NCI-H128 (cell line): ENCODE data around the gene SLC9A3.

ENCODE experiments used
- DNase-seq: peaks from one replicate; lab custom pipeline; 2025; ENCODE audit not compliant: unreplicated experiment; lab: John Stamatoyannopoulos, UW

SLC9A3 gene

DNA sequence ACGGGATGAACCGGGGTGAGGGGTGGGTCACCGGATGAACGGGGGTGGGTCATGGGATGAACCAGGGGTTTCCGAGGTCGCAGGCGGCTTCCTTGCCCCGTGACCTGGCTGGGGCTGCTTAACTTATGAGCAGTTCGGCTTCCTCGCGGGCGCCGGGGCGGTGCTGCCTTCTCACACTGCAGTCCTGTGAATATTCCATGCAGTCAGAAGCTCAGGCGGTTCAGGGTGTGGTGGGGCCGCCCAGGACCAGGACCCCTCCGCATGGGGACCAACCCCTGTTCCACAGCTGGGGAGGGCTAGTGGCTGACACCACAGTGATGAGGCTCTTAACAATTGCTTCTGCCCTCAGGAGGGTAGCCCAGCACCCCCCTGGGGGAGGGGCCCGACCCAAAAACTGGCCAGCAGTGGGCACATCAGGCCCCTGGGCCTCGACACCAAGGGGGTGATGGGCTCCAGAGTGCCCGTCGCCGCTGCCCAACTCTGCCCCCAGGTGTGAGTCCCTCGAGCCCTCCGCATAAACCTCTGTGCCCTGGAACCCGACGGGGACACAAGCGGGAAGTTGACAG is 30.9 kb upstream of the SLC9A3 start:
- no peak for DNase-seq

- no peak for DNase-seq
Measured at GRCh38 chr5:554284-554988, 30.2 kb upstream of the SLC9A3 start.

GRCh38 chr5:553874-554273 is 29.6 kb upstream of the SLC9A3 start:
- no peak for DNase-seq

GRCh38 chr5:551406-551805 is 27.2 kb upstream of the SLC9A3 start:
- no peak for DNase-seq

GRCh38 chr5:549229-549628 is 25.0 kb upstream of the SLC9A3 start:
- DNase-seq, result no peak

DNA sequence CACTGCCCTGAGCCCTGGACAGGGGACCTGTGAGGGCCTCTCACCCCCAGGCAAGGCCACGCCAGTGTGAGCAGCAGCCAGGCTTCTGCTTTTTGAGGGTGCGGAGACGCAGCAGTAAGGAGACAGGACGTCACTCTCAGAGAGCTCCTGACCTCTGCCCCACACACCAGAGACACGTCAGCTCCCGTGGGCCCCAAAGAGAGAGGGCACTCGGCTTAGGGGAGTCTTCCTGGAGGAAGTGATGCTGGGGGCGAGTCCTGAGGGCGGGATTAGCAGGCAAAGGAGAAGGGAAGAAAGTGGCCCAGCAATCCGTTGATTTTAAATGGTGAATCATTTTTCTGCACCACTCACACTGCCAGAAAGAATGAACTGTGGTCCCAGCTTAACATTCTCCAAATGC is 24.0 kb upstream of the SLC9A3 start:
- no peak for DNase-seq

DNA sequence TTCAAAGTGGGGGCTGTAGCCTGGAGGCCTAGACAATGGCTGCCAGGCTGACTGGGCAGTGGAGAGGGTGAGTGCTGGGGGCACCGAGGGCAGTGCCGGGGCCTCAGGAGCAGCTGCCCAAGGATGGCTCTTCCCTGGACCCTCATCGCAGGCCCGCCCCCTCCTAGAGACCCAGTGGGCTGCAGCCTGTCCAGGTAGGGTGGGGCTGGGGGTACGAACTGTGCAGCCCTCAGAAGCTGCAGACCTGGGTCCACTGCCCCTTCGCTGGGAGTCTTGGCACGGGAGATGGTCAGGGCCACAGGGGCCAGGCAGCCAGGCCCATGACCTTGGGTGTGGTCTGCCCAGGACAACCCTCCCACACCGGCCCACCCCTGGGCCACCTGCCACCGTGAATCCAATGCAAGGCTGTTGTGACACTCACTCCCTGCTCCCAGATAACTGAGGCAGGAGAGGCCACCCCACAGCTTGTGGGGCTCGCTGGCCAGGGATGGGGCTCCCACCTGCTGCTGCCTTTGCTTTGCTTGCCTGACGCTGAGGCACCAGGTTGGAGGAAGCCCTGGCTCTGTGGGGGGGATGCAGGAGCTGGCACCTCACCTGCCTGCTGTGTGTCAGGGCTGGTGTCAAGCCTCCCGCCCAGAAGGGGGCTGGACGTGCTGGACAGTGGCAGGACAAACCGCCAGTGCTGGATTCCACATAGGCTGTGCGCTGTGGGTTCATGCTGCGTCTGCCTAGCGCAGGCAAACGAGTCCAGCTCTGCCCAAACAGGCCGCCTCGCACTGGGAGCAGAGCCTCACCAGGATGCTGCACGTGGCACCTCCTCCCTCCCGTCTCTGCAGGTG is 23.1 kb upstream of the SLC9A3 start:
- no peak for DNase-seq

DNA sequence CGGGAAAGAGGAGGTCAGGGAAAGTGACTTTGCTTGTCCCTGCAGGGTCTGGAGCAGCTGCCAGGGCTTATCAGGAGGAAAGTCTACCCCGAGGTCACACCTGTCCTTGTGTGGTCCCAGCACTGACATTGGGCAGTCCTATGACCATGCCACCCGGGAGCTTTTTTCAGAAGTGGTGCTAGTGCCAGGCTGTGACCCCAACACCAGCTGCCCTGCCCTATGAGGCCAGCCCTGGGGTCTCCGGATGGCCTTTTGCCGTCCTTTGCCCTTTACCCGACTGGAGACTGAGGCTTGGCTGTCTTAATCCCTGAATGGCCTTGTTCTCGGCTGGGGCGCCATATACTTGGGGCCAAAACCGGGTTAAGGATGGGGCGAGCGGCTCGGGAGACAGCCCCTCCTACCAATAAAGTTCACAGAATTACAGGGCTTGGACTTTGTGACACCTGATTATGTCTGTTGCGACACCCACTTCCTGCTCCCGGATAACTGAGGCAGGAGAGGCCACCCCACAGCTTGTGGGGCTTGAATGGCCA is 22.2 kb upstream of the SLC9A3 start:
- DNase-seq, result no peak

GRCh38 chr5:545641-546375 is 21.6 kb upstream of the SLC9A3 start:
- no peak for DNase-seq

GRCh38 chr5:544675-545355 is 20.6 kb upstream of the SLC9A3 start:
- DNase-seq, result no peak

DNA sequence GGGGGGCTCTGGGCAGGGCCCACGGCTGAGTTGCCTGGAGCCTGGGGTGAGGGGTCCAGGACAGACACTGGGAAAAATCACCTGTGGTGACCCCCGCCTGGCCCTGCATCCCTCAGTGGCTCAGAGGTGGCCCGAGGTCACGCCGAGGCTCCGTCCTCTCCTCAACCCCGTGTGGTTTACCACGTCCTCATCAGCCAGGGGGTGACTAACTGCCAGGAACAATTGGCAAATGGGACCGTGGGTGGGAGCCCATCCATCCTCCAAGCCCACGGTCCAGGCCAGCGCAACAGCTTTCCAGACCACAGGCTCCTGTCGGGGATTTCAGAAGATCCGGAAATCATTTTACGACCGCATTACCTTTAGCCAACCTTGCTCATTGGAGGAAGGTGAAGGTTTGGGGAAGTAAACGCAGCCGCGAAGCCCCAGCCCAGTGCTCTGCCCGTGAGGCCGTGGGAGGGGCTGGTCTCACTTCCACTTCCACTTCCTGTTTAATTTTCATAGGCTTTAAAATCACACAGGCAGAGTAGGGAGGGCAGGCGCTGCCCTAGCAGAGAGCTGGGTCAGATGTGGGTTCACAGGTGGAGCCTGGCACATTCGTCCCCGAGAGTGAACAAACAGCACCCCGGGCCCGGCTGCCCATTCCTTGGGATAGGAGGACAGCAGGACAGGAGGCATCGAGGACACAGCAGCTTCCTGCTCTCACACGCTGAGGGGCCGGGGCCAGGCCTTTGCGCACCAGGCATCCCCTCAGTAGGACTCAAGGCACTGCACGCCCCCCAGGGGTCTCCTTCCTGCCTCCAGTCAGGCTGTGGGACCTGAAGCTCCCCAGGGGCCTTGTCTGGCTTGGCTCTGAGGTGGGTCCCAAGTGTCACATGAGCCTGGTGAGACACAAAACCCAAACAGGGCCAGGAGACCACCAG is 19.8 kb upstream of the SLC9A3 start:
- DNase-seq, result no peak

GRCh38 chr5:543351-543750 is 19.1 kb upstream of the SLC9A3 start:
- DNase-seq, result no peak

DNA sequence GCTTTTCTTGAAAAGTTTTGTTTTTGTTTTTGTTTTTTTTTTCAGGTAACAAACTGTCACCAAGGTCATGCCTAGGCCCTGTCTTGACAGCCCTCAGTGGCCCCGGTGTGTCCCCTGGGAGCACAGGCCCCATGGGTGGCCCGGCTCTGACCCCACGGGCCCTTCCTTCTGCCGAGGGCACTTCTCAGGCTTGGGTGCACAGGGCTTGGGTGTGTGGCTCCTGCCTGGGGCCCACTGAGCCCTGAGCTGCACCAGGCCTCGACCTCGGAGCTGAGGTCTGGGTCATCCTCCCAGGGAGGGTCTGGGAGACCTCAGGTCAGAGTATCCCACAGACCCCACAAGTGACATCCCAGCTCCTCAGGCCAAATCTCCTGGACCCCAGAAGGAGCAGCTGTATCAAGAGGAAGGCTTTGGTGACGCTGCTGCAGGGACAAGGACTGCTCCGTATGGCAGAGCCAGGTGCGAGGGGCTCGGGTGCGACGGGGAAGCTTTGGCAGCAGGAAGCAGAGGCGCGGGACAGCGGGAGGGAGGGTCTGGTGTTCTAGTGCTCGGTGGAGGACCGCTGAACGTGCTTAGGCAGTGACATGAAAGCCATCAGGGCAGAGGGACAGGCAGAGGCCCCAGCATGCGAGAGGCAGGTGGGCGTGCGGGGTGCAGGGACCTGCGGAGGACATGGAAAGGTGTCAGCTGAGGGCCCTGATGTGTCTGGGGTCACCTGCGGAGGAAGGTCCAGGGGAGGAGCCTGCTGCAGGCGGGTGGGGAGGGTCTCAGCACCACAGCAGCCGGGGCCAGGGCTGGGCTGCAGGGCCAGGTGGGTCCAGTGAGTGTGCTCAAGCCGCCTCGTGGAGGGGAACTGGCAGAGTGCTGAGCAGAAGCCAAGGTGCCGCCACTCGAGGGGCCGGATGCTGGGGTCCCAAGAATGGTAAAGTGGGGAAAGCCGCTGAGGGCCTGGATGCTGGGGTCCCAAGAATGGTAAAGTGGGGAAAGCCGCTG is 18.4 kb upstream of the SLC9A3 start:
- DNase-seq, result no peak

DNA sequence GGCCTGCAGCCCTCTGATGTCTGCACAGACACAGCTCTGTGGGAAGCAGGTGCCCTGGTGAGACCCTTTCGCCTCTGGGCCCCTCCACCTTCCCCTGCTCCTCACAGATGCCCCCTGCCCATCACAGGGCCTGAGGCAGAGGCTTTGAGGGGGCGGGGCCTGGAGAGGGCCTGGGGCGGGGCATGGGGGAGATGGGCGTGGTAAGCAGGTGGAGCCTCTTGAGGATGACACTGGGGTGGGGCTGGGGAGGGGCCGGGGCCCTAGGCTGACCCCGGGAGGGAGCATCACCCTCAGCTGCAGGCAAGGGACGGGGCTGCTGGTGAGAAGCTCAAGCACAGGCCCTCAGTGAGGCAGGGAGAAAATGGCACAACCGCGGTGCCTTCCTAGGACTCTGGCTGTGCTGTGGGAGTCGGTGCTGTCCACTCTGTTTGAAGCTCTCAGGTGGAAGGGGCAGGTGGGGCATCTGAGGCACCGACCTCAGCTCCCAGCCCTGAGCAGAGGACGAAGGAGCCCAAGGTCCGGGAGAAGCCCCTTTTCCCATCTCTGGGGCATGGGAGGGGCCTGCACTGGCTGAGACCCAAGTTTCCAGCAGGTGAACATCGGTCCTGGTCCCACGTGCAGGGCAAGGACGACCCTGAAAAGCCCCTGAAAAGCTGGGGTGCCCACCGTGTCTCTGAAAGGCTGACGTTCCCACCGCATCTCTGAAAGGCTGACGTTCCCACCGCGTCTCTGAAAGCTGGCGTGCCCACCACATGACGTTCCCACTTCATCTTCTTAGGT is 17.5 kb upstream of the SLC9A3 start:
- no peak for DNase-seq

DNA sequence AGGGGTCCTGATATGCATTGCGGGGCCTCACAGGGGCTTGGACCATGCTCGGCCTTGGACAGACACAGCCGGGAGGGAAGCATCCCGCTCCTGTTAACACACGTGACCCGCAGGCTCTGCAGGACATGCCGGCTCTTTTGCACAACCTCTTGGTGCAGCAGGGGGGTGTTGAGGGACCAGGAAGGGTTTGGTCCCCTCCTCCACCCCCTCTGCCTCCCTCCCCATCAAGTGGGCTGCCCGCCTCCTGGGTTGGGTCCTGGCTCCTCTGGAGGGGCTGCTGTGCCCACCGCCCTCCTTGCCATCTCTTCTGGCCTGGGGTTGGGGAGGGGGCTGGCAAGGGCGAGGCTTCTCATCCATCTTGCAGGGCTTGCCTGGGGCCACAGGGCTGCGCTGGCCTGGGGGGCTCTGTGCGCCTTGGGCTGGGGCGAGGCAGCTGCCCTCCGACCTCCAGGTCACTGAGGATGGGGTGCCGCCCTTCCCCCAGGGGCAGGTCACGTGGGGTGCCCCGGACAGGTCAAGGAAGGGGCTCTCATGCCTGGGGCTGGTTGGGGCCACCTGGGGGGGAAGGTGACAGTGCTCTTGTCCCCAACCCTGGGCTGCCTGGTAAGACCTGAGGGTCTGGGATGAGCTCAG is 16.8 kb upstream of the SLC9A3 start:
- no peak for DNase-seq

DNA sequence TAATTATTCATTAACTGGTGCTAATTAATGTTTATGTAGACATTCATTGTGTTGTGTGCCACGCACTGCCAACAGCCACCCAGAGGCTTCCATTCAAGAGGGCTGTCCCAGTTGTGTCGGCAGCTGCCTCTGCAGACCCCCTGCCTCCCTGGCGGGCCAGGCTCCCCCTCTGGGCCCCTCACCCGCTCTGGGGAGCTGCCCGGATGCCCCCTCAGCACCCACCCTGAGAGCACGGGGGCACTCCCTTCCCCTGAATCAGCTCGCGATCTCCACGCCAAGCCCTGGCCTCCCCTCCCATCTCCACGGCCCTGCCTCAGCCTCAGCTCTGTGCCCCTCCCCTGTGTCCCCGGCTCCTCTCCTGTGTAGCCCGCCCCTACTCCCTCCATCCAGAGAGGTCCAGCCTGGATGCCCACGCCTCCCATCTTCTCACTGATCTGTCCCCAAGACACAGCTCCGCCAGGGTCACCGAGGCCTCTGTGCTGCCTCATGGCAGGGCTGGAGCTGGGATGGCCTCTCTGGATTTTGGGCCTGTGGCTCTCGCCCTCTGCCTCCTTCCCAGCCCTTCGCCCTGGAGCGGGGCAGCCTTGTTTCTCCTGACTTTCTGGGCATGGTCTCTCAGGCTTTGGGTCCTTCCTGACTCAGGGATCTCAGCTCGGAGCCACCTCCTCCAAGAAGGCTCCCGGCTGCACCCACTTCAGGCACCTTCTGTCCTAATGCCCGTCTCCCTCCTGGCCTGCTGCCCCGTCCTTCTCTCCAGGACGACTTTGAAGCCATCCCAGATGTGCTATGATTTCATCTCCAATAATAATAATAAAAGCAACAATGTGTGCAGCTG is 16.0 kb upstream of the SLC9A3 start:
- DNase-seq, result no peak
